Lower leg skin (tissue), 4 donors: ENCODE data around the gene PRPS1L1. TPM values are rescaled to one million over a fixed set of nuclear protein-coding genes. Genes with fewer than 3 reads are reported as not detected.

ENCODE experiments used
- DNase-seq, 2 donors: peaks; one replicate each; pipeline ENCODE4 v3.0.0-alpha.2; 2019; ENCODE audit warnings: low spot score in 2 of 2
- H3K4me3 ChIP-seq: fragments of 200-600 bp; sonication (generic); 2 replicates; pipeline ENCODE4 v1.5.1; 2017; ENCODE audit warnings: mild to moderate bottlenecking, low read depth; ENCODE audit not compliant: poor library complexity, severe bottlenecking
- POLR2A ChIP-seq, 2 donors: fragments of 450-650 bp; IDR thresholded peaks; one replicate each; pipeline ENCODE4 v1.6.1; 2016 to 2017; ENCODE audit warnings: antibody characterized with exemption in 2 of 2, mild to moderate bottlenecking in 1 of 2, moderate library complexity in 1 of 2
- WGBS, 2 donors: methylation state at CpG; one replicate each; pipeline ENCODE4 v1.1.5; 2018; 5-methylcytosine and 5-hydroxymethylcytosine counted together
- intact Hi-C: fragments of 100-400 bp; cut with DNase I; formaldehyde crosslinking; loops from one replicate; pipeline ENCODE4 v1.15.0; 2023; ENCODE audit warnings: low total_unique reads
- total RNA-seq, 4 donors: library from RNA; depleted of rRNA; stranded (reverse); fragments of >200 nt; gene quantifications; one replicate each; pipeline ENCODE4 v1.1.0, GENCODE V29; 2016
- TF ChIP-seq, protein P1 (sequence below), 3 donors: fragments of 450-650 bp; IDR thresholded peaks; one replicate each; pipeline ENCODE4 v1.5.1; 2016; ENCODE audit warnings: antibody characterized with exemption in 3 of 3, mild to moderate bottlenecking in 3 of 3, moderate library complexity in 2 of 3

The PRPS1L1 gene
- total RNA-seq, 4 donors from 2014 or later, result not detected

DNA sequence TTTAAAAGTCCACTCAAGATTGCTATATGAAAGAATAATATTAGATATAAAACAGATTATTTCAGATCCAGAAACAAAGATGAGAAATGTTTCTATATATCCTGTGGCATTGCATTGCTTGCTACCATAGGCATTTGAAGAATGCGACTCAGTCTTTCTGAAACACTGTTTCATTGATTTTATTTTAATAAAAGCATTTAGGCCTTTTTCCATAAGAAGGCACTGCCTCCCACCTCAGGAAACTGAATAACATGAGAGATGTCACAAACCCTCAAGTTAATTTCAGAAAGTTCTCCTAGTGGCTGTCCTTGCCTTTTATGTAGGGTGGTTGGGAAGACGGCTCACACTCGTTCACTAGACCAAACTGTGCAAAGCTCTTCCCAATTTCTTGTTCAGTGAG, 23.3 kb downstream of the PRPS1L1 start:
- intact Hi-C loops, result no loop called here
- no peak for DNase-seq
- TF ChIP-seq POLR2A (IDR thresholded peaks at IDR 0.05), result no peak
- TF ChIP-seq, protein P1, sequence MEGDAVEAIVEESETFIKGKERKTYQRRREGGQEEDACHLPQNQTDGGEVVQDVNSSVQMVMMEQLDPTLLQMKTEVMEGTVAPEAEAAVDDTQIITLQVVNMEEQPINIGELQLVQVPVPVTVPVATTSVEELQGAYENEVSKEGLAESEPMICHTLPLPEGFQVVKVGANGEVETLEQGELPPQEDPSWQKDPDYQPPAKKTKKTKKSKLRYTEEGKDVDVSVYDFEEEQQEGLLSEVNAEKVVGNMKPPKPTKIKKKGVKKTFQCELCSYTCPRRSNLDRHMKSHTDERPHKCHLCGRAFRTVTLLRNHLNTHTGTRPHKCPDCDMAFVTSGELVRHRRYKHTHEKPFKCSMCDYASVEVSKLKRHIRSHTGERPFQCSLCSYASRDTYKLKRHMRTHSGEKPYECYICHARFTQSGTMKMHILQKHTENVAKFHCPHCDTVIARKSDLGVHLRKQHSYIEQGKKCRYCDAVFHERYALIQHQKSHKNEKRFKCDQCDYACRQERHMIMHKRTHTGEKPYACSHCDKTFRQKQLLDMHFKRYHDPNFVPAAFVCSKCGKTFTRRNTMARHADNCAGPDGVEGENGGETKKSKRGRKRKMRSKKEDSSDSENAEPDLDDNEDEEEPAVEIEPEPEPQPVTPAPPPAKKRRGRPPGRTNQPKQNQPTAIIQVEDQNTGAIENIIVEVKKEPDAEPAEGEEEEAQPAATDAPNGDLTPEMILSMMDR (IDR thresholded peaks at IDR 0.05), result no peak
- H3K4me3 ChIP-seq, result no peak overlapping the region
- 83% methylated on average over 3 of the region's 3 CpGs for WGBS, 2 donors

DNA sequence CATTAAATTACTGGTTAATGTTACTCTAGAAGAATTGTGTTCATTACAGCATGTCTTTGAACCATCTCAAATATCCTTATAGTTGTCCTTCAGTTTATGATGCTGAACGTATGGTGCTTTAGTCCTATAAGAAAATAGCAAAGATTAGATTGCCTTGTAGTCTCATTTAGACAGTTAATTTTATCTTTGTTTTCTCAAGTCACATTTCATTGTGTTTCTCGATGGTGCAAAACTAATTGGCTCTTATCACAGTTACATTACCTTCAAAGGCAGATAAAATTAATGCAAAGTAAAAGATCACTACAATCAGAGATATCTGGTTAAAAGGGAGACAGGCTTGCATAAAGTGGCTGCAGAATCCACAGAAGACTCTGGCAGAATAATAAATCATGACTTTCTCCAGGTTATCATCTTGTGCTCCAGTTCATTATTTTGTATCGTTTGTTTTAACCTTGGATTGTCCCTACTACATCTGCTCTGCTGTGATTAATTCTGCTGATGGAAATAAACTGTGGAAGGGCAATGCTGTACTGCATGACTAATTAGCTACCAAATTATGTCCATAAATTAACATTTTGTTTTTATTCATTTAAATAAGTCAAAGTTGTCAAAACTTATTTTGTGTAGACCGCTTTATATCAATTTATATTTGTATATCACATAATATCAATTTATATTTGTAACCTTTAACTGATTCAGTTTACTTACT, 24.2 kb downstream of the PRPS1L1 start:
- 74% methylated on average over 4 of the region's 4 CpGs for WGBS, 2 donors
- TF ChIP-seq POLR2A (IDR thresholded peaks at IDR 0.05), result no peak
- TF ChIP-seq, protein P1 (IDR thresholded peaks at IDR 0.05), result no peak
- no peak for DNase-seq
- intact Hi-C loops, result no loop called here
- no peak overlapping the region for H3K4me3 ChIP-seq

DNA sequence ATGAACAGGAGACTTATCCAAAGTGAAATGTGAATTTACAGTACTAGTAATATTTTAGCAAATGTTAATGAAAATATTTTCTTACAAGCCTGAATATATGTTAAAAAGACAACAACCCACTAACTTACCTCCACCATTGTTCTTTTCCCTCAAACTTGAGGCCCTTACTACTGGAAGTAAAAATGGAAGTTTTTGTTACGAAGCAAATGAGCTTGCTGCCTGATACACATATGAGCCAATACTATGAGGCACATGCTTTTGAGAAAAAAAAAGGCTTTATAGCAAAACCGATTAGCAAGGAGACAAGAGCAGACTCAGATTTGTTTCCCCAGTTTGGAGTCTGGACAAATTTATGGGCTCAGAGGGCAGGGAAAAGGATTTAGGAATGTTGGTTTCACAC, 29.0 kb downstream of the PRPS1L1 start:
- H3K4me3 ChIP-seq, result no peak overlapping the region
- DNase-seq, result no peak
- intact Hi-C loops, result no loop called here
- 88 to 89% methylated on average over 2 of the region's 2 CpGs for WGBS, 2 donors
- TF ChIP-seq, protein P1 (IDR thresholded peaks at IDR 0.05), result no peak
- TF ChIP-seq POLR2A (IDR thresholded peaks at IDR 0.05), result no peak

DNA sequence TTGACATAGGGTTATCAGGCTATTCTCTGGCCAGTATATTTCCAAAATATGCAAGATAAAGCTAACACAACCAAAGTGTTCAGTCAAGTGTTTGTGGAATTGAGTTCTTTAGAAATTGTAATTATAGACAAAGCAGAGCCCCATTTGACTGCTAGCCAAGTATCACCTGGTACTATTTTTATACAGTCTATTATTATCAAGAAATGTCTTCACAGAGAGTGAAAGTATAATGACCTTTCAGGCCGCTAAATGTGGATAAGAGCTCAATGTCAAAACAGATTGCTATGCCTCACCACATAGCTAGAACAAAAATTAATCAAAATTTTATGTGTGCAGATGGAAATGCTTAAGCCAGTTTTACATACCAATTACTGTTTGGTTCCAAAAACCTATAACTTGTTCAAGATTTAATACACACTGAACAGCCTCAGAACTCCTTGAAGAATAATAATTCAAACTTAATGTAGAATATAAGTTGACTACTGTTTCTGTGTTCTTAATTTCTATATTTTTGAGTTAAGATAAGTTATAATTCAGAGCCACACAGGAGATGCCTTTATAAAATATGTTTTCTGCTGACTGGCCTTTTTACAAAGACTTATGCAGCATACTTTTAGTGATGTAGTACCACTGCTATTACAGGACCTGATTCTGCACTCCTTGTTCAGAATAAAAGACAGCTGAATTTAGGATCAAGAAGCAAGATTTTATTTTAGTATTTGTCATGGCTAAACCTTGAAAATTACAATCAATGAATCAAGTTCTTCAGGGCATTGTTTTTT, 31.0 kb downstream of the PRPS1L1 start:
- DNase-seq, result no peak
- intact Hi-C loops, result no loop called here
- WGBS, 2 donors, result 0 to 71% methylated on average over 1 of the region's 1 CpG
- TF ChIP-seq POLR2A (IDR thresholded peaks at IDR 0.05), result no peak
- TF ChIP-seq, protein P1 (IDR thresholded peaks at IDR 0.05), result no peak
- H3K4me3 ChIP-seq, result no peak overlapping the region

DNA sequence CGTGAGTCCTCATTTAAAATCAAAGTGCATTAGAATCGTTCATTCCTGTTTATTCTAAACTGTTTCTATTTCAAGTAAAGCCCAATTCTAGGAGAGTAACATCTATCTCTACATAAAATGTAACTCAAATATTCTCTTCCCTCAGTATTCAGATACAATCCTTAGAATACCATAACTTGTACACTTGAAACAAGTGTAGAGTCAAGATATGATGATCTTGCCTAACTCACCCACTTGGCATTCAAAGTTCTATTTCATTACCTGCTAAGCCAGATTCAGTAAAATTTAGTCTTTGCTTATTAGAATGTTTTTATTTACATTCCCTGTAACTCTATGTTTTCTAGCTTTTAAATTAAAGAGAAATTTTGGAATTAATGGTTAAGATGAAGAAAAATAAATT, 31.6 kb downstream of the PRPS1L1 start:
- H3K4me3 ChIP-seq, result no peak overlapping the region
- intact Hi-C loops, result no loop called here
- TF ChIP-seq, protein P1 (IDR thresholded peaks at IDR 0.05), result no peak
- TF ChIP-seq POLR2A (IDR thresholded peaks at IDR 0.05), result no peak
- DNase-seq, result no peak
- WGBS, 2 donors, result 89 to 94% methylated on average over 2 of the region's 2 CpGs
